HG02571 (cell line): ENCODE data around the gene HACD3.
"Not testable (repeated sequence)": the region's sequence is repeated elsewhere in the genome, so short reads cannot be mapped to it uniquely, and the experiment has no call there.

Source experiments
- ATAC-seq: cut with Tn5 transposase; IDR thresholded peaks from one replicate; pipeline ENCODE4 v1.9.1; 2021; ENCODE audit warnings: mild to moderate bottlenecking, moderate library complexity; ENCODE audit not compliant: unreplicated experiment

Gene HACD3

DNA sequence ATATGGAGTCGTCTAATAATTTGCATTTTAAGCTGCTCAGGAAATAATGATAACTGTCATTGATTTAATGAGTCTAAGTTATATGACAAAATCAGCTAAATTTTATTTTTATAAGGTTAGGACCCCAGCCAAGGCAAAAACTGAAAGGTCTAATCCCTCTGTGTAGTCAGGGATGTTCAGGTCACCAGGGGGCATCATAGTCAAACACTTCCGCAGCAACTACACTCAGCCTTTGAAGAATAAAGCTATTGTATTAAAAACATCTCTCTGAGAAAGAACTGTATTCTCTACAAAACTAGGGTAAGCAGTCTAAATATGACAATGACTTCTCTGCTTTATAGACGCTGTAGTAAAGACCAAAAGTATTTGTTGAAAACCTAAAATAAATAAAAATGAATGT is 65.7 kb downstream of the HACD3 start:
- no peak for ATAC-seq

GRCh38 chr15:65598468-65598867 is 68.2 kb downstream of the HACD3 start:
- no peak for ATAC-seq

DNA sequence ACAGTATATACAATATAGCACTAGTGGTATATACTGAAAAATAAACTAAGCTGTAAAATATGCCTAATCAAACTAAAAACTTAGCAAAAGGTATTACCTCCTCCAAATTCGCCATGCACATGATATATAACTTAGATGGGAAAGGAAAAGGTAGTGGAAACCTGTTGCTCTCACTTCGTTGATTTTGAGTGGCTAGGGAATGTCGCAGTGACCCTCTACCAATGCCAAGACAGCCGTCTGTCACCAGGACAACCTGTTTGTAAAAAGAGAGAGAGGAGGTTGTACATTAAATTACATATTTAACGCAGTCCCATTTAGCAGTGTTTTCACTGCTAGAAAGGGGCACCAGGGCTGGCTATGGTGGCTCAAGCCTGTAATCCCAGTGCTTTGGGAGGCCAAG is 69.4 kb downstream of the HACD3 start:
- no peak for ATAC-seq

GRCh38 chr15:65603134-65603533 is 72.9 kb downstream of the HACD3 start:
- no peak for ATAC-seq

DNA sequence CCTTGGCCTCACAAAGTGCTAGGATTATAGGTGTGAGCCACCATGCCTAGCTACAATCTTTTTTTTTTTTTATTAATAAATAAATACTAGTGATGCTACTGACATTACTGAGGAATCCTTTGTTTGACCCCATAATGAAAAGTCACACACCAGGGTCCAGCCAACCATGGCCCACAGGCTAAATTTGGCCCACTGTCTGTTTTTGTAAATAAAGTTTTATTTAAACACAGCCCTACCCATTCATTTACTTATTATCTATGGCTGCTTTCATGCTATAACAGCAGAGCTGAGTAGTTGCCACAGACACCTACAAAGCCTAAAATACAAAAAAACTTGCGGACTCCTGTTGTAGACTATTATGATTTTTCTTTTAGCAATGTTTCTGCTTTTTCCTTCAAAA is 73.3 kb downstream of the HACD3 start:
- no peak for ATAC-seq

DNA sequence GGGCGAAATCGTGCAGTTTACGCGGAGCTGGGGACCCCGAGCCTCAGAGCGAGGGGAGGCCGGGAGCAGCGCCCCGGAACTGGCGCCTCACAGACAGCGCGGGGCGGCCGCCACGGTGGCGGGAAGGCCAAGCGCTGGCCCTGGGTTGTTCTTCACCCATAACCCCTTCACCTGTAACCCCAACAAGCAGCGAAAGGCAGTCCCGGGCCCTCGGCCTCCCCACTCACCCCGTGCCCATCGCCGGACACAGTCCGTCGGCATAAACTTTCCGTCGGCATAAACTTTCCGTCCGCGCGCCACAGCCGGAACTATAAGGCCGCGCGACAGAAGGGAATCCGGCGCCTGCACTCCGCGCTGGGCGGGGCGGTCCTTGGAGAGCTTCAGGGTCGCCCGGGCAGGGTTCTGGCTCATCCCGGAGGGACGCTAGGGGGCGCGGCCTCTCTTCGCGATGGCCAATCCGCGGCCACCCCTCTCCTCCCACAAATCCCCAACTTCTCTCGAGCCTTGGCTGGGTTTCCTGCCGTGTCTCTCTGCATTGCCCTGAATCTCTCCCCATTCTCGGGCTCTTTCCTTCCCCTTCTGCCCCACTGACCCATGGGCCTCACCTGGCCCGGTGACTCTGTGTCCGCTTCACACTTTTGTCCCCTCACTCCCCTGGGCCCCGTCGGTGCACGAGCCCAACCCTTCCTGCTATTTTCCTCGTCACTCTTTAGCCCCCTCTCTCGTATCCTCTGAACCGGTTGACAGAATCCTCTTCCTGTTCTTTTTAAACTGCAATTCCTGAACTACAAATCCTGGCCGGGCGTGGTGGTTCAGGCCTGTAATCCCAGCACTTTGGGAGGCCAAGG is 80.8 kb downstream of the HACD3 start, which contains the start of gene INTS14:
TSS of gene INTS14 (minus strand) at position 261 of the 848 bp plus-strand sequence. CDS start 3,751 bp downstream, outside the sequence.
- ATAC-seq, result peak; percentile 97

- ATAC-seq, result no peak
Observed at GRCh38 chr15:65611888-65612615, 81.8 kb downstream of the HACD3 start.

- no peak for ATAC-seq
Observed at GRCh38 chr15:65612616-65612946, 82.3 kb downstream of the HACD3 start.

- ATAC-seq, result no peak
Observed at GRCh38 chr15:65612949-65613744, 82.9 kb downstream of the HACD3 start.

GRCh38 chr15:65615887-65616286 is 85.6 kb downstream of the HACD3 start:
- ATAC-seq, result not testable (repeated sequence)

GRCh38 chr15:65618560-65619109 is 88.4 kb downstream of the HACD3 start:
- ATAC-seq, result no peak

DNA sequence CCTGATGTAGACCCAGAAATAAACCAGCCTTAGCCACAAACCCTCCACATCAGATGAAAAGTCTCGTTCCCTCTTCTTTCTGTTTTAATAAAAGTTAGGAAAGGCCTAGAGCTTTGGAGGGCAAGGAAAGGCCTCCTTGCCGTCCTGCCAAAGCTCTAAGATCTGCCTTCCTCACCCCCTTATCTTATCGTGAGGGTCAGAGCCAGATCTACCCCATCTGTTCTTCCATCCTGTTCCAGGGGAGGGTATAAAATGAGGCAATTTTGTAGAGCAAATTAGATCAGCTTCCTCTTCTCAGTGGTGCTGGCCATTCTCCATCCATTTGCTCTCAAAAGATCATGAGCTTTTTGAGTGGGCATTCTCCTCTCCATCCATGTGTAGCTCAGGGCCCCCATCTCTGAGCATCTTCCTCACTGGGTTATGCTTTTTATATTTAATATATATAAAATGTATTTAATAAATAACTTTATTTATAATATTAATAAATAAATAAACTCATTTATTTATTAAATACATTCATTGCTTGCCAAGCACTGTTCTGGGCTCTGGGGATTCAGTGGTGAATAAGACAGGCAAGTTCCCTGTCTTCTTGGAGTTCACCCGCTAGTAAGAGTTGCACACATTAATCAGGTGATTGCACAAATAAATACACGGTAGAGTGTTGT is 89.5 kb downstream of the HACD3 start:
- no peak for ATAC-seq

DNA sequence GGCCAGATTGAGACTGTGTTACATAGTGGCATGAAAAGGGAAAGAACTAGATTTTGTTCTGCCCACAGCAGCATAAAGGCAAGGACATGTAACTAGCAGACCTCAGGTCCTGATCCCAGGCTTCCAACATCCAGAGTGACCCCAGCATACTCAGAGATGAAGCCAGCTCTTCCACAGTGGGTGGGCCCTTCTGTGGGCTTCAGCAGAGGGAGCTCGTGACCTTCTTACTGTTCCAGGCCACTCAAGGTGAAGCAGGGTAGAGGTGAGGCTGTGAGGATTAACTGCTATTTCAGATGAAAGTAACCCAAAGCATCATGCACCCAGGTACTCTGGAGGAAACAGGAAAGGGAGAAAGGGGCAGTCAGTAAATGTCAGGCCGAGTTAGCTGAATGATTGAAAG is 90.6 kb downstream of the HACD3 start:
- ATAC-seq, result no peak

GRCh38 chr15:65621638-65622037 is 91.4 kb downstream of the HACD3 start, which contains the start of gene SLC24A1:
TSS of gene SLC24A1 (plus strand) at chr15:65621938. CDS start at chr15:65624081, 2,143 bp downstream.
- ATAC-seq, result no peak

DNA sequence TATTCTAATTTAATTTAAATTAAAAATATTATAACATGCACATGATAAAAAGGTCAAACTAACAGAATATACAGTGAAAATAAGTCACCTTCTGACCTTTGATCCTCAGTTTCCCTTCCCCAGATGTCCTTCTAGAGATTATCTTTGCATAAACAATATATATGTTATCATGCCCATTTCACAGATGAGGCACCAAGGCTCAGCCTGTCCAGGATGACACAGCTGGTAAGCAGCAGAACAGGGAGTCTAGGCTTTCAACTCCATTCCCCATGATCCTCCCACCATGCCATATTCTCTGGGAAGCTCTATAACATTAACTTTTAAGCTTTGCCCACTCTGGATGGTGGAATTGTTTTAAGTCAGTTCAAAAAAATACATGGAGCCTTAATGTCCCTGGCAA is 92.8 kb downstream of the HACD3 start:
- ATAC-seq, result no peak

- ATAC-seq, result no peak
Observed at GRCh38 chr15:65626856-65627255, 96.6 kb downstream of the HACD3 start.
